ENCODE measurements around the gene PIGQ.

The PIGQ gene

DNA sequence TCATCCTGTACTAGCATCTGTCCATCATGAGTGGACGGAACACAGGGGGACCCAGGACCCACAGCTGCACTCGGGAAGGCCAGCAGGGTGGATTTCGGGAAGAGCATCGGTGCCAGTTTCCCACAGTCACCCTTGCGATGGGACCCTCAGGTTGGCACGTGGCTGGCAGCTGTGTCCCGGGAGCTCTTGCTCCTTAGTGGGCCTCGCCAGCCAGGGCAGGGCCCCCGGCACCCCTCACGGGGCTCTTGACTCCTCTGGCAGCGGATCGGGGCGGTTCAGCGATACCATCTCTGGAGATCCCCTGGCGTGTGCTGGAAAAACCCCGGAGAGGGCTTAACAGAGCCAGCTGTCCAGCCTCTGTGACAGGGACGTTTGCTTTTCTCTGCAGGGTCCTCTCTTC, 33.0 kb upstream of the PIGQ start:
- H3K27ac ChIP-seq (ENCODE audit: low read length), result no peak overlapping the region
- no peaks in the 10 kb centered on the region for H3K4me1 ChIP-seq (ENCODE audit: control insufficient read depth, low read depth, low read length)
- H3K4me3 ChIP-seq (ENCODE audit: low read length), result no peak overlapping the region
- no peaks in the 10 kb centered on the region for H3K27me3 ChIP-seq (ENCODE audit: control insufficient read depth, insufficient read depth, low read length)
- no peaks in the 10 kb centered on the region for H3K9me3 ChIP-seq (ENCODE audit: control insufficient read depth, low read depth, low read length)
- no peak overlapping the region for H3K9ac ChIP-seq (ENCODE audit: low read length)
- no peaks in the 10 kb centered on the region for H3K36me3 ChIP-seq (ENCODE audit: control insufficient read depth, low read depth, low read length)

- Histone ChIP-seq H3K36me3 (ENCODE audit: control insufficient read depth, low read depth, low read length) (no peaks in the 10 kb centered on the region), H3K9me3 (ENCODE audit: control insufficient read depth, low read depth, low read length) (no peaks in the 10 kb centered on the region), H3K27me3 (ENCODE audit: control insufficient read depth, insufficient read depth, low read length) (no peaks in the 10 kb centered on the region), H3K27ac (ENCODE audit: low read length) (no peak overlapping the region), H3K9ac (ENCODE audit: low read length) (no peak overlapping the region), H3K4me1 (ENCODE audit: control insufficient read depth, low read depth, low read length) (no peaks in the 10 kb centered on the region), H3K4me3 (ENCODE audit: low read length) (no peak overlapping the region)
These were observed 32.1 kb upstream of the PIGQ start for GRCh38 chr16:537415-538335.

DNA sequence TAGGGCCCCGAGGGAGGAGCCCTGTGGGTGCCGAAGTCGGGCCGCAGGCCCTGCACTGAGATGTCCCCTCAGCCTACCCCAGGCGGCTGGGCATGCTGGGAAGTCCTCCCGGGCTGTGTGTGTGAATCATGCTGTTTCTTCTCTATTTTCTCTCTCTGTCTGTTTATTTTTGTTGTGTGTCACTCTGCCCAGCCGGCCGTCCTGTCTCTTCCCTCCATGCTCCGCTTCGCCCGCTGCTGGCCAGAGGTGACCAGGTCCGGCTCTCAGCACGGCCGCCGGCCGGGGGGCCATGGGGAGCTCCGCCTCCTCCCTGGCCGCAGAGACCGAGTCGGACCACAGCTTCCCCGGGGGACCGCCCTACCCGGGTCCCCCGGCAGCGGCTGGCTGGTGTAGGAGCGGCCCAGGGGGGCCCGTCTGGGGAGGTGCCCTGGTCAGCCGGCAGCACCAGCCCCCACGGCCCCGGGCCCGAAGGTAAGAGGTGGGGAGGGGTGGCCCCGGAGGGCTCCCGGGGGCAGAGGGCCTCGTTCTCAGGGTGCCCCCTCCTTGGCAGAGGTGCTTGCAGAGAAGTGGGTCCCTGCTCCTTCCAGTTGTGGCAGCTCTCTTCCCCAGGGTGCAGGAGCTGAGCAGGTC, 29.8 kb upstream of the PIGQ start:
- no peaks in the 10 kb centered on the region for H3K36me3 ChIP-seq (ENCODE audit: control insufficient read depth, low read depth, low read length)

DNA sequence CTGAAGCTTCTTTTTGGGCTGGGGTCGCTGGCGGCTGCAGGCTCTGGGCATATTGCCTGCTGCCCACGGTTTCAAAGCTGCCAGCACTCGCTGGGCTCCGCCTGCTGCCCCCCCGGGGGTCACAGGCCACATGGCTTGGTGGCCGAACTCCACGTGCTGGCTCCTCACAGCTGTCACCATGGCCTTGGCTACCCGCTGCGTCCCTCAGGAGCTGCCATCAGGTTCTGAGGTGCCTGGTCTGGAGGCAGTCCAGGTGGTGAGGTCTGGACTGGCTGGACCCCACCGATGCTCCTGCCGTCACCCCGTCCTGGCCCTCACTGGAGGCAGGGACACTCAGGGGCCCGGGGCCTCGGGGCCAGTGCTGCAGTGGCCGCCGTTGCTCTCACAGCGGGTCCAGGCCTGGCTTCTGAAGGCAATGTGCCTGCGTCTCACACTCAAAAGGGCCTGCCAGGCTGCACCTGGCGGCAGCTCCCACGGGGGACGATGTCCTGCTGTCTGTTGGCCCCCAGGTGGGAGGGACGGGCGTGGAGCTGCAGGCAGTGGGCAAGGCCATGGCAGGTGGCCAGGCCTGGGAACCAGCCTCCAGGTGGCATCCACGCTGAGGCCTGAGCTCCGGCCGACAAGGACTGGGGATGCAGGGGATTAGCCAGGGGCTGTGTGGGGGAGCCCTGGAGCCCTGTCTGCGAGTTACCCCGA, 29.0 kb upstream of the PIGQ start:
- Histone ChIP-seq H3K27me3 (ENCODE audit: control insufficient read depth, insufficient read depth, low read length) (no peaks in the 10 kb centered on the region), H3K4me1 (ENCODE audit: control insufficient read depth, low read depth, low read length) (no peaks in the 10 kb centered on the region), H3K36me3 (ENCODE audit: control insufficient read depth, low read depth, low read length) (no peaks in the 10 kb centered on the region), H3K27ac (ENCODE audit: low read length) (no peak overlapping the region), H3K4me3 (ENCODE audit: low read length) (no peak overlapping the region), H3K9ac (ENCODE audit: low read length) (no peak overlapping the region), H3K9me3 (ENCODE audit: control insufficient read depth, low read depth, low read length) (no peaks in the 10 kb centered on the region)

More for the DNA sequence above, 29.8 kb upstream of the PIGQ start:
- Histone ChIP-seq H3K27ac (ENCODE audit: low read length) (no peak overlapping the region), H3K9ac (ENCODE audit: low read length) (no peak overlapping the region), H3K4me3 (ENCODE audit: low read length) (no peak overlapping the region), H3K27me3 (ENCODE audit: control insufficient read depth, insufficient read depth, low read length) (no peaks in the 10 kb centered on the region), H3K9me3 (ENCODE audit: control insufficient read depth, low read depth, low read length) (no peaks in the 10 kb centered on the region), H3K4me1 (ENCODE audit: control insufficient read depth, low read depth, low read length) (no peaks in the 10 kb centered on the region)

GRCh38 chr16:543301-544164, 26.2 kb upstream of the PIGQ start:
- Histone ChIP-seq H3K27ac (ENCODE audit: low read length) (no peak overlapping the region), H3K9me3 (ENCODE audit: control insufficient read depth, low read depth, low read length) (no peaks in the 10 kb centered on the region), H3K4me1 (ENCODE audit: control insufficient read depth, low read depth, low read length) (no peaks in the 10 kb centered on the region), H3K9ac (ENCODE audit: low read length) (no peak overlapping the region), H3K27me3 (ENCODE audit: control insufficient read depth, insufficient read depth, low read length) (no peaks in the 10 kb centered on the region), H3K36me3 (ENCODE audit: control insufficient read depth, low read depth, low read length) (no peaks in the 10 kb centered on the region), H3K4me3 (ENCODE audit: low read length) (no peak overlapping the region)

- no peaks in the 10 kb centered on the region for H3K36me3 ChIP-seq (ENCODE audit: control insufficient read depth, low read depth, low read length)
- H3K9ac ChIP-seq (ENCODE audit: low read length), result no peak overlapping the region
- no peaks in the 10 kb centered on the region for H3K27me3 ChIP-seq (ENCODE audit: control insufficient read depth, insufficient read depth, low read length)
- H3K4me3 ChIP-seq (ENCODE audit: low read length), result no peak overlapping the region
- no peak overlapping the region for H3K27ac ChIP-seq (ENCODE audit: low read length)
- no peaks in the 10 kb centered on the region for H3K4me1 ChIP-seq (ENCODE audit: control insufficient read depth, low read depth, low read length)
- no peaks in the 10 kb centered on the region for H3K9me3 ChIP-seq (ENCODE audit: control insufficient read depth, low read depth, low read length)
These were observed 25.3 kb upstream of the PIGQ start for GRCh38 chr16:544517-544916.

- Histone ChIP-seq H3K9ac (ENCODE audit: low read length) (no peak overlapping the region), H3K4me3 (ENCODE audit: low read length) (no peak overlapping the region), H3K27ac (ENCODE audit: low read length) (no peak overlapping the region), H3K27me3 (ENCODE audit: control insufficient read depth, insufficient read depth, low read length) (no peaks in the 10 kb centered on the region), H3K4me1 (ENCODE audit: control insufficient read depth, low read depth, low read length) (no peaks in the 10 kb centered on the region), H3K9me3 (ENCODE audit: control insufficient read depth, low read depth, low read length) (no peaks in the 10 kb centered on the region), H3K36me3 (ENCODE audit: control insufficient read depth, low read depth, low read length) (no peaks in the 10 kb centered on the region)
These were observed 22.6 kb upstream of the PIGQ start for GRCh38 chr16:546909-547770.

DNA sequence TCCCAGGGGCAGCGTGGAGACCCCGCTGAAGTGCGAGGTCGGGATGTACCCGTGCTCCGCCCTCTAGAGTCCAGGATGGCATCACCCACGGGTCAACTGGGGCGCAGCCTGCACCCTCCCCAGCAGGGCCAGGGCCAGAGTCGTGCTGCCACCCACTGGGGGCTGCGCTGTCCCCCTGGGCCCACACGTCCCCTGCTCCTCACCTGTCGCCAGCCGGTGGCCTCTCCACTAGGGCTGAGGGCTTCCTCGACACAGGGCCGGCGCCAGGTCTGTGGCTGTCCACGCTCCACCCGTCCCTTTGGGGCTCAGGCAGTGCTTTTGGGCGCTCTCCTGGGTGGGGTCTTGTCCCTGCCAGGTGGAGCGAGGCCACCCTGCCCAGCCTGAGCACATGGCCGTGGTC, 21.2 kb upstream of the PIGQ start:
- Histone ChIP-seq H3K27ac (ENCODE audit: low read length) (no peak overlapping the region), H3K27me3 (ENCODE audit: control insufficient read depth, insufficient read depth, low read length) (no peaks in the 10 kb centered on the region), H3K9me3 (ENCODE audit: control insufficient read depth, low read depth, low read length) (no peaks in the 10 kb centered on the region), H3K4me3 (ENCODE audit: low read length) (no peak overlapping the region), H3K9ac (ENCODE audit: low read length) (no peak overlapping the region), H3K36me3 (ENCODE audit: control insufficient read depth, low read depth, low read length) (no peaks in the 10 kb centered on the region), H3K4me1 (ENCODE audit: control insufficient read depth, low read depth, low read length) (no peaks in the 10 kb centered on the region)

GRCh38 chr16:549544-550263, 20.1 kb upstream of the PIGQ start:
- Histone ChIP-seq H3K27ac (ENCODE audit: low read length) (no peak overlapping the region), H3K36me3 (ENCODE audit: control insufficient read depth, low read depth, low read length) (no peaks in the 10 kb centered on the region), H3K4me3 (ENCODE audit: low read length) (no peak overlapping the region), H3K27me3 (ENCODE audit: control insufficient read depth, insufficient read depth, low read length) (no peaks in the 10 kb centered on the region), H3K9ac (ENCODE audit: low read length) (no peak overlapping the region), H3K9me3 (ENCODE audit: control insufficient read depth, low read depth, low read length) (no peaks in the 10 kb centered on the region), H3K4me1 (ENCODE audit: control insufficient read depth, low read depth, low read length) (no peaks in the 10 kb centered on the region)

GRCh38 chr16:551210-551609, 18.6 kb upstream of the PIGQ start:
- H3K4me1 ChIP-seq (ENCODE audit: control insufficient read depth, low read depth, low read length), result no peaks in the 10 kb centered on the region
- H3K9me3 ChIP-seq (ENCODE audit: control insufficient read depth, low read depth, low read length), result no peaks in the 10 kb centered on the region
- H3K27ac ChIP-seq (ENCODE audit: low read length), result no peak overlapping the region

More at GRCh38 chr16:551210-551609, 18.6 kb upstream of the PIGQ start:
- no peak overlapping the region for H3K4me3 ChIP-seq (ENCODE audit: low read length)
- no peaks in the 10 kb centered on the region for H3K36me3 ChIP-seq (ENCODE audit: control insufficient read depth, low read depth, low read length)
- no peak overlapping the region for H3K9ac ChIP-seq (ENCODE audit: low read length)
- H3K27me3 ChIP-seq (ENCODE audit: control insufficient read depth, insufficient read depth, low read length), result no peaks in the 10 kb centered on the region

All from iPS-18a (cell line).